Measurements from ENCODE around the gene C12orf57.

GRCh38 chr12:6952121-6952862, 8.5 kb downstream of the C12orf57 start:
- TF ChIP-seq POLR2A (IDR thresholded peaks at IDR 0.05; ENCODE audit: insufficient read depth in 1 of 2, low read depth in 2 of 2, low read length in 2 of 2), result no peak
- no peak for TF ChIP-seq ZBTB33 (CRISPR knock-in tag; IDR thresholded peaks at IDR 0.05)
- TF ChIP-seq CTCF (CRISPR knock-in tag; IDR thresholded peaks at IDR 0.05), result no peak
